ENCODE data around the gene SMAGP.

GRCh38 chr12:51200156-51200555 lies 70.1 kb downstream of the SMAGP start:
- TF ChIP-seq CTCF (IDR thresholded peaks at IDR 0.05), result no peak
- no peak for TF ChIP-seq POLR2A (IDR thresholded peaks at IDR 0.05)

Measured in right lobe of liver (tissue), 4 donors.